Suprapubic skin (tissue), 4 donors: Measurements from ENCODE around the gene CLIP2.

Experiments used
- POLR2A ChIP-seq, 2 donors: fragments of 450-650 bp; IDR thresholded peaks; one replicate each; pipeline ENCODE4 v1.6.1; 2017; ENCODE audit warnings: antibody characterized with exemption in 2 of 2, mild to moderate bottlenecking in 2 of 2, moderate library complexity in 2 of 2
- POLR2AphosphoS5 ChIP-seq, 3 donors: sonication (generic); formaldehyde crosslinking; IDR thresholded peaks; one replicate each; pipeline ENCODE4 v1.6.1; 2017; ENCODE audit warnings: antibody characterized with exemption in 3 of 3

DNA sequence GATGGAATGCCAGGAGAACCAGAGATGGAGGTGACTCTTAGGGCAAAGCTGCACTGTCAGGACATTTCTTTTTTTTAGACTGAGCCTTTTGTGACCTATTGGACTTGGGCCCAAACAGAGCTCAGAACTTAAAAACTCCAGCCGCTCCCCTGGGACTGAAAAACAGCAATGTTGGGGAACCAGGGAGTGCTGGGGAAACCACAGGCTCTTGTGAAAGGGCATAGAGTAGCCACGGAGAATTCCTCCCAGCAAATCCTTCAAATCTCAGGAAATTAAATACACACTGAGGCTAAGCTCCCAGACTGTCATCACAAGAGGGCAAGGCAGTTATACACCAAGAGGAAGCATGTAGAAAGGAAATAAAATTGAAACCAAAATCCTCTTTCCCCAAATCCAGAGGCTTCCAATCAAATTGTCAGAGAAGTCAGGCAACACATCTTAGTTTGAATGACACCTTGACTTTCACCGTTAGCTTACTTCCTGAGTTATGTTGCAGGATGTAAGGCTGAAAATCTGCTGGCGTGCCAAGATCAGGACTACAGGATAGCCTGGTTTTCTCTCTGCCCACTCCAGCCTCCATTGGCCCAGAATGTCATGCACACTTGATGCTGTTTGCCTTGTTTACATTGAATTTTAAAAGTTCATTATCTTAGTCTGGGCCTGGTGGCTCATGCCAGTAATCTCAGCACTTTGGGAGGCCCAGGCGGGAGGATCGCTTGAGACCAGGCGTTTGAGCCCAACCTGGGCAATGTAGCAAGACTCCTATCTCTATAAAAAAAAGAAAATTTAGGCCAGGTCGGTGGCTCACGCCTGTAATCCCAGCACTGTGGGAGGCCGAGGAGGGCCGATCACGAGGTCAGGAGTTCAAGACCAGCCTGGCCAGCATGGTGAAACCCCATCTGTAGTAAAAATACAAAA is 32.5 kb upstream of the CLIP2 start:
- TF ChIP-seq POLR2AphosphoS5 (IDR thresholded peaks at IDR 0.05) (no peak), POLR2A (IDR thresholded peaks at IDR 0.05) (no peak)
